ENCODE results near the gene LTBP1.
"Not testable (repeated sequence)": the region's sequence is repeated elsewhere in the genome, so short reads cannot be mapped to it uniquely, and the experiment has no call there.

Gene LTBP1, protein sequence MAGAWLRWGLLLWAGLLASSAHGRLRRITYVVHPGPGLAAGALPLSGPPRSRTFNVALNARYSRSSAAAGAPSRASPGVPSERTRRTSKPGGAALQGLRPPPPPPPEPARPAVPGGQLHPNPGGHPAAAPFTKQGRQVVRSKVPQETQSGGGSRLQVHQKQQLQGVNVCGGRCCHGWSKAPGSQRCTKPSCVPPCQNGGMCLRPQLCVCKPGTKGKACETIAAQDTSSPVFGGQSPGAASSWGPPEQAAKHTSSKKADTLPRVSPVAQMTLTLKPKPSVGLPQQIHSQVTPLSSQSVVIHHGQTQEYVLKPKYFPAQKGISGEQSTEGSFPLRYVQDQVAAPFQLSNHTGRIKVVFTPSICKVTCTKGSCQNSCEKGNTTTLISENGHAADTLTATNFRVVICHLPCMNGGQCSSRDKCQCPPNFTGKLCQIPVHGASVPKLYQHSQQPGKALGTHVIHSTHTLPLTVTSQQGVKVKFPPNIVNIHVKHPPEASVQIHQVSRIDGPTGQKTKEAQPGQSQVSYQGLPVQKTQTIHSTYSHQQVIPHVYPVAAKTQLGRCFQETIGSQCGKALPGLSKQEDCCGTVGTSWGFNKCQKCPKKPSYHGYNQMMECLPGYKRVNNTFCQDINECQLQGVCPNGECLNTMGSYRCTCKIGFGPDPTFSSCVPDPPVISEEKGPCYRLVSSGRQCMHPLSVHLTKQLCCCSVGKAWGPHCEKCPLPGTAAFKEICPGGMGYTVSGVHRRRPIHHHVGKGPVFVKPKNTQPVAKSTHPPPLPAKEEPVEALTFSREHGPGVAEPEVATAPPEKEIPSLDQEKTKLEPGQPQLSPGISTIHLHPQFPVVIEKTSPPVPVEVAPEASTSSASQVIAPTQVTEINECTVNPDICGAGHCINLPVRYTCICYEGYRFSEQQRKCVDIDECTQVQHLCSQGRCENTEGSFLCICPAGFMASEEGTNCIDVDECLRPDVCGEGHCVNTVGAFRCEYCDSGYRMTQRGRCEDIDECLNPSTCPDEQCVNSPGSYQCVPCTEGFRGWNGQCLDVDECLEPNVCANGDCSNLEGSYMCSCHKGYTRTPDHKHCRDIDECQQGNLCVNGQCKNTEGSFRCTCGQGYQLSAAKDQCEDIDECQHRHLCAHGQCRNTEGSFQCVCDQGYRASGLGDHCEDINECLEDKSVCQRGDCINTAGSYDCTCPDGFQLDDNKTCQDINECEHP (N-terminal part only)

GRCh38 chr2:32946314-32947075 lies at the start of gene LTBP1:
Gene LTBP1, plus strand, starts transcription at chr2:32946953. Its CDS starts 372 bp downstream, at chr2:32947325.
- peak; percentile 60 for DNase-seq

- no peak for DNase-seq
These were observed 46.3 kb upstream of the LTBP1 start for GRCh38 chr2:32900246-32900973.

- no peak for DNase-seq
These were observed 45.4 kb upstream of the LTBP1 start for GRCh38 chr2:32901313-32901712.

- DNase-seq, result no peak
These were observed 44.6 kb upstream of the LTBP1 start for GRCh38 chr2:32902174-32902573.

DNA sequence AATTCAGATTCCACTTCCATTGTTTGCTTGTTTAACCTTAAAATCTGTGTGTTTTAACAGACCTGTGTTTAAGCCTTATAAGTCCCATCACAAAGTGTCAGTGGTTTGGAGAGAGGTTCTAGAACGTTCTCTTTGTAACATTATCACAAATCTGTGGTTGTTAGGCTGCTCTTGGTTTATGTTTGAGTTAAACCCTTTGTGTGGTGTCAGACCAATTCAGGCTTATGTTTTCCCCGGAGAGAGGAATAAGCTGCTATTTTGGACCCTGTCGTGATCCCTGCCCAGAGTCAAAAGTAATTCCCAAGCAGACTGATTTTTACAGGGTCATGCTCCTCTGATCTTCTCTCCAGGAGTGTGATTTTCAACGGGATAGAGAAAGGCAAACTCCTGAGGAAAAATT lies 43.8 kb upstream of the LTBP1 start:
- no peak for DNase-seq

DNA sequence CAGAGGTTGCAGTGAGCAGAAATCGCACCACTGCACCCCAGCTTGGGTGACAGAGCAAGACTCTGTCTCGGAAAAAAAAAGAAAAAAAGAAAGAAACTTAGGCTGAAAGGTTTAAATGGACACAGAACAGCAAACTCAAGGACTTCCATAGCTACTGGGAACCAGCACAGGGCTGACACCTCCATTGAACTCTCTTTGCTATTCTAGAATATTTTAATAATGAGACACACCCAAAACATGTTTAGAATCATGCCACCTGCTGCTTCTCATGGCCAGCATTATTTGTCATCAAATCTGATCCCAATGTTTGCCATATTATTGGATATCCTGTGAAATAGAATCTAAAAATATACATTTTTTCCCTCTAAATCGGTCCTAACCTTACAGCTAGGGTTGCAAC lies 42.7 kb upstream of the LTBP1 start:
- DNase-seq, result no peak

DNA sequence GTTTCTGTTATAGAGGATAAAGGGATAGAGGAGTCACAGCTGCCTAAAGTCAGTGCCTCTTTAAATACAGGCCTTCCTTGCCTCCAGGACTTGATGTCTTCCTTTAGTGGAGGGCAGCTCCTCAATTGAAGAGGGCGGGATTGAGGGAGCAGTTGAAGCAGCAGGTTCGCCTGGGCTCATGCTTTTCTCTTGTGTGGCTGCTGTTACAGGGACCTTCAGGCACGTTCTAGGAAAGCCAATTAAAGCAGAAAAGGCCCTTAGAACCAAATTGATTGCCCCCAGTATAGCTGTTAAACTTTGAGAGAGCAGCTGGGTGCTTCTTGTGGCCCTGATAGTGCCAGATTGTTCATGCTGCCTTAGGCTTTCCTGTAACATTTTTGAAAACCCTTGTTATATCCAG lies 42.0 kb upstream of the LTBP1 start:
- no peak for DNase-seq

DNA sequence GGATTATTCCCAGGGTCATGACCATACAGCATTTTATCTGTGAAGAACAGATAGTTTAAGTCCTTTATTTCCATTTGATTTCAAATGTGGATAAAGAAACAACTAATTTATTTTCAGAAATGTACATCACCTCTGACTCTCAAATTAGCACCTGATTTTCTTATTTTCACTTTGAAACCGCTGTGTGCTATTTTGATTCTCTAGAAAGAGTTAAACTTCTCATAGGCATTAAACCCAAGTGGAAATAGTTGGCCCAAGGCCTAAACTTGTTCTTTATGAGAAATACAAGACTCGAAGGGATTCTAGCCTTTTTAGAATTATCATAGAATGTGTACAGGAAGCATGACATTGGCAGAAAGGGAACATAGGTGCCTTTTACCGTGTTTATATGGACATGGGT lies 41.5 kb upstream of the LTBP1 start:
- DNase-seq, result no peak

- no peak for DNase-seq
These were observed 35.7 kb upstream of the LTBP1 start for GRCh38 chr2:32910883-32911598.

DNA sequence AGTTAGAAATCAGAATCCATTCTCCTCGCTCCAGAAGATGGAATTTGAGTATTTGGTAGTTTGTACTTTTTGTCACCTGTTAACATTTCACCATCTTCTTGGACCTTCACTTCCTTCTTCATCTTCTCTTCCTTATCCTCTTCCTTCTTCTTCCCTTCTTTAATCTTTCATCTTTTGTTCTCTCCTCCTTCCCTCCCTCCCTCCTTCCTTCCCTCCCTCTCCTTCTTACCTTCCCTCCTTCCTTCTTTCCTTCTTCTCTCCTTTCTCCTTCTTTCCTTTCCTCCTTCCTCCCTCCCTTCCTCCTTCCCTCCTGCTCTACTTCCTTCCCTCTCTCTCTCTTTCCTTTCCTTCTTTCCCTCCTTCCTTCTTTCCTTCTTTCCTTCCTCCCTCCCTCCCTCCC lies 31.1 kb upstream of the LTBP1 start:
- DNase-seq, result no peak

- DNase-seq, result no peak
These were observed 28.0 kb upstream of the LTBP1 start for GRCh38 chr2:32918774-32919173.

GRCh38 chr2:32919901-32920300 lies 26.9 kb upstream of the LTBP1 start:
- not testable (repeated sequence) for DNase-seq

- not testable (repeated sequence) for DNase-seq
These were observed 25.3 kb upstream of the LTBP1 start for GRCh38 chr2:32921486-32921885.

- DNase-seq, result no peak
These were observed 24.3 kb upstream of the LTBP1 start for GRCh38 chr2:32922501-32922900.

DNA sequence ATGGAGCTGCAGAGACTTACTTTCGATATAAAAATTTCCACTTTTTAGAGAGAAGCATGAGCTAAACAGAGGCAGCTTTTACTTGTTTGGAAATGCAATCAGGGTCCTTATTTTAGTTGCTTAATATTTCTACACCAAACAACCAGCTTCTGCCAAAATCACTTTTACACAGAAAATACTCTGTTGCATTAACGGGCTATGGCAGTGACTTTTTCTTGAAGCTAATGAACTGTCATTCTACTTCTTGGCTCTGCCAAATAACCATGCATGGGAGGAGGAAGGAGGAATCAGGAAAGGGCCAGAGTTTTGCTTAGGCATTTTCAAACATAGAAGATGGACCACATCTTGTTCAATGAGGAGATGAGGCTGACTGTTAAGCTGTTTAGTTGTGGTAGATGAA lies 23.6 kb upstream of the LTBP1 start:
- DNase-seq, result no peak

DNA sequence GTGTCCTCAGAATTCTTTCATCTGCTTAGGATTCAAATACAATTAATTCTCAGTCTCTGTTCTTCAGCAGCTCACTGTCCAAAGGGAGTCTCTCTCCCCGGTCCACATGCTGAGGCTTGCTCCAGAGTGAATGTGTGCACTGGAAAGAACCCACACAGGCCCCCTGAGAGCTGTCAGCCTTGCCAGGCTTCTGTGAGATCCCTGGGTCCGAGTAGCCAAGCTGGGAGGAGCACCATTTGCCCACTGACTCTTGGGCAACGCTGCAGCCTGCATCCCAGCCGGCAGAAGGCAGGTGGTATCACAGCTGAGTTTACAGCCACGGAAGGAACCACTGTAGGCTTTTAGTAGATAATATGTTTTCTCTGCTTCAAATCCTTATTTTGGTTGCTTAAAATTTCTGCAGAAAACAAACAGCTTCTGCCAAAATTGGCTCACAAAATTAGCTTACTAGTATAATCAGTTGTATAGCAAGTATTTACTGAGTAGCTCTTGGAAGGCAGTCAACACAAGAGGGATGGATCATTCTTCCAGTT lies 21.4 kb upstream of the LTBP1 start:
- DNase-seq, result no peak

DNA sequence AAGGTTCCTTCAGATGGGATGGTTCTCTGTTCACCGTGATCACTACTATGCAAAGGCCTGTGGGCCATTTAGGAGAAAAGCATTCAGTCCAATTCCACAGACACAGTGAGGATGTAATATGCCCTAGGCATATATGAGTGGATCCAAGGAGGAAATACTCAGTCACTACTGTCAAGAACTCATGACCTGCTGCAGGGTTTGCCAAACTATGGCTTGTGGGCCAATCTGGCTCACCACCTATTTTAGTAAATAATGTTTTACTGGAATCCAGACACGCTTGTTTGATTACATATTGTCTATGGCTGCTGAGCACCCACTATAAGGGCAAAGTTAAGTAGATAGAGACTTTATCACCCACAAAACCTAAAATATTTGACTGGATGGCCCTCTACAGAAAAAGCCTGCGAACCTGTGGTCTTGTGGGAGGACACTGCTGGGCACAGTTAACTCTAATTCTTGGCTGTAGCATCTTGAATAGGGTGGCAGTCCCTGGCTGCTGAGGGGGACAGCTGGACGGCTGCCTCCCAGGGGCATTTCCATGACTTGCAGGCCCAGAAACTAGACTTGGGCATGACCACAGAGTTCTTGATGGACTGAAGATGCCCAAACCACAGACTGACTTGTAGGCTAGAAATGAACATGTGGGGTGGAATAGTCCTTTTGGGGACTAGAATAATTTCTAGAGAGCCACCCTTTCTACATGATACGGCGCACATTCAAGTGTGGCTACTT lies 20.6 kb upstream of the LTBP1 start:
- DNase-seq, result no peak

GRCh38 chr2:32926708-32927084 lies 20.1 kb upstream of the LTBP1 start:
- DNase-seq, result no peak

- no peak for DNase-seq
These were observed 16.3 kb upstream of the LTBP1 start for GRCh38 chr2:32930436-32930835.

- no peak for DNase-seq
These were observed 15.2 kb upstream of the LTBP1 start for GRCh38 chr2:32931519-32931918.

Measured in NCI-H146 (cell line).